GM21737 (cell line): ENCODE data around the gene STK25.
"Not testable (repeated sequence)": the region's sequence is repeated elsewhere in the genome, so short reads cannot be mapped to it uniquely, and the experiment has no call there.

Experiments
- ATAC-seq: cut with Tn5 transposase; IDR thresholded peaks from one replicate; pipeline ENCODE4 v1.9.1; 2021; ENCODE audit warnings: mild to moderate bottlenecking, moderate library complexity; ENCODE audit not compliant: unreplicated experiment

STK25 gene

GRCh38 chr2:241468476-241468781 lies 40.0 kb downstream of the STK25 start:
- ATAC-seq = no peak

DNA sequence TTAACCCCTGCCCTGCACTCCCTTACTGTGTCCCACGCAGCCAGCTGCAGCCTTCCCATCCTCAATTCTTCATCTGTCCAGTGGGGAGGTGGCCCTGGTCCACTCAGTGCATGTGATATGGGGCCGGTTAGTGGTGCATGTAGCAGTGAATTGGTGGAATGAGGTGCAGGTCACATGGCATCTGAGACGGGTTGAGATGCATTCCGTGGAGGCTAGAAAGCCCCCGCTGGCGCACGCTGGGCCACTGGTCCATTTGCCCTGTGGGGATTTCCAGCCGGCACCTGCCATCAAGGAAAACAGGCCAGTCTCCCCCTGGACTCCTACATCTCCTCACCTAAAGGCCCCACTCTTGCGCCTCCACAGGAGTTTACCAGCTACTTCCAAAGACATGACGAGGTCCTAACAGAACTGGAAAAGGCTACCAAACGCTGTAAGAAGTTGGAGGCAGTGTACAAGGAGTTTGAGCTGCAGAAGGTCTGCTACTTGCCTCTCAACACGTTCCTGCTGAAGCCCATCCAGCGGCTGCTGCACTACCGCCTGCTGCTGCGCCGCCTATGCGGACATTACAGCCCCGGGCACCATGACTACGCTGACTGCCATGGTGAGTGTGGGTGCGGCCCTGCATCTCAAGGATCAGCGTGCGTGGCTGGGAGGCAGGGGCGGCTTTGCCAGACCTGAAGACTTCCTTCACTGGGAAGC lies 40.5 kb downstream of the STK25 start:
- no peak for ATAC-seq

DNA sequence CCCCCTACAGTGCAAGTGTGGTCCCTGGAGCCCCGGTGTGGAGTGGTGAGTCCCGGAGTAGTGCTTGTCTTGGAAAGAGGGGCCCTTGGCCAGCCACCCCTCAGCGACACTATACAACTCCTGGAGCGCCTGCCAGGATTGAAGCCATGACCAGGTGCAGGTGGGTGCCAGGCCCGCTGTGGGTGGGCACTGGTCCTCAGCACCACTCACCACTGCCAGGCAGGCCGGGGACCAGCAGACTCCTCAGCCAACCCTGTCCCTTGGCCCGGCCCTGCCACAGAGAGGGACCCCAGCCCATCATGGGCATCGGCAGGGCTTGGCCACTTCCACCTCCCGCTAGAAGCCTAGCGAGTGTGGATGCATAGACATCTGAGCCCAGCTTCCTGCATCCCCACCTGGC lies 42.2 kb downstream of the STK25 start:
- no peak for ATAC-seq

- no peak for ATAC-seq
Measured at GRCh38 chr2:241465543-241465942, 42.8 kb downstream of the STK25 start.

DNA sequence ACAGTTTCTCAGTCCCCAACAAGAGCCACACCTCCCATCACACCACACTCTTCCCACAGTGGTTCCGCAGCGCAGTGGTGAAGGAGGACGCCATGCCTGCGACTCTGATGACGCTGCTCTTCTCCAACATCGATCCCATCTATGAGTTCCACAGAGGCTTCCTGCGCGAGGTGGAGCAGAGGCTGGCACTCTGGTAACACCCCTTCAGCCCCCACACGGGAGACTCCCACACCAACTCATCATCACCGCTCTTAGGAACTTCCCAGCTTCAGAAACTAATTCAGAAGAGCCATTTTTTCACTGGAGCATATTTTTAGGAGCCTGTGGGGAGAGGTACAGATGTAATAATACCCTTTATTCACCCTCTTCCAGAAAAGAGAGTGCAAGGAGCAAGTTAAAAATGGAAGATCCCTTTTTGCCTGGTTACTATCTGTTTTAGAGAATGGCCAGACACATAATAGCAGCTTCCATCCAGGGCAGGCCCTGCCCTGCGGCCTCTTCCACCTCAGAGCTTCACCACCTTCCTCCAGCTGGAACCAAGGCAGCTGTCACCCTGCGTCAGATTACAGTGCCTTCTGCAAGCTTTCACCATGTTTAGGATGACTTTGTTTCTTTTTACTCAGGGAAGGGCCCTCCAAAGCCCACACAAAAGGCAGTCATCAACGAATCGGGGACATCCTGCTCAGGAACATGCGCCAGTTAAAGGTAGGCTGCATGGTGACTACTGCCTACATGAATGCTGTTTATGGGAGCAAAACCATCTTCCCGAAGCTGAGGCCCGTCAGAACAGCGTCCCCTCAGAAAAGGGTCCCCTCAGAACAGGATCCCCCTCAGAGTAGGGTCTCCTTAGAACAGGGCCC lies 44.9 kb downstream of the STK25 start:
- no peak for ATAC-seq

DNA sequence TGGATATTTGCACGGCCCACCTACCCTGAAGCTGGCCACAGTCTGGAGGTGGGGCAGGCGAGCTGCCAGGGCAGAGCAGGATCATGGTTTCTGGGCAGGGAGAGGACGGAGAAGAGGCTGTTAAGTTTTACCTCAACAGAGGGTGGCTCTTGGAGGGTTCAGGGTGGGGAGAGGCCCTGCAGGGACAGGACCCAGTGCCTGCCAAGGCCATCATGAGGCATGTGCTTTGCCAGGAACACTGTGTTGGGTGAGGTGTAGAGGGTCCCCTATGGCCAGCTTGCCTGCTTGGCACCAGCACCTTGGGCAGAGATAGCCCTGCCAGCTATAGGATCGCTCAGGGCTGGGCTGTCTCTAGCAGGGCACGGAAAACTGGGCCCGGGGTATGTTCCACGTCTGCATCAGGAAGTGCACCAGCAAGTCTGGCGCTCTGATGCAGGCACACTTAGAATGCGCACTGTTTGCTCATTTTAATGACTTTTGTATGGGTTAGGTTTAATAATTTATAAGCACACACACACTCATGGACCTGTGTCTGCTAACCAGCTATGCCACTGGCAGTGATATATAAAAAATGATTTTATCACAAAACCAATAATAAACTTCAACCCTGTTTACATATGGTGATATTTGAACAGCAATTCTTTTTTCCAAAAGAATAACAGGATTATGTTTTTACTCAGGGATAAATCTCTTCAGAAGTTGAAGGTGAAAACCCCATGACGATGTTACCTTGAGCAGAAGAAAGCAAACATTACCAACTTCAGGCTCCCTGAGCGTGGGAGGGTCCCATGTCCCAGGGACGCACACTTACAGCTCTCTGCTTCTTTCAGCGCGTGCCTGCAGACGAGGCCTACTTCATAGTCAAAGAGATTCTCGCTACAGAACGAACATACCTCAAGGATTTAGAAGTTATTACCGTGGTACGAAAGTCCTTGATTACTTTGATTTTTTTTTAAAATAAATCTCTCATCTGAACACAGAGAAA lies 46.4 kb downstream of the STK25 start:
- ATAC-seq = no peak

- no peak for ATAC-seq
Measured at GRCh38 chr2:241460631-241461030, 47.8 kb downstream of the STK25 start.

DNA sequence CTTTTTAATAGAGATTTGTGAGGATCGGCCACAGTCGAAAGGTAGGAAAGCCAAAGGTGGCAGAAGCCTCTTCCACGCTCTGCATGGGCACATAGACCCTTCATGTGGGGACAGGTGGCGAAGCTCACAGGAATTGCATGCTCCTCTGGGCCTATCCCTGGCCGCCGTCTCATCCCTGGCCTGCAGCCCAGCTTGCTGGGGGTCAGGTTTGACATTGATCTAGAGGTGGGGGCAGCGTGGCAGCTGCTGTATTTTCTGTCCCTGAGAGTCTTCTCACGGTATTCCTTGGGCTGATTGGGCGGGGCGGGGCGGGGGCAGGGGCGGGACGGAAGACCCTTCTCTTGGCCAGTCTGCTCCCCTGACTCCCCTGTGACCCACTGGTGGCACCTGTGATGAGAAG lies 48.9 kb downstream of the STK25 start:
- ATAC-seq = no peak

- no peak for ATAC-seq
Measured at GRCh38 chr2:241458687-241459086, 49.7 kb downstream of the STK25 start.

GRCh38 chr2:241456546-241456945 lies 51.8 kb downstream of the STK25 start:
- no peak for ATAC-seq

DNA sequence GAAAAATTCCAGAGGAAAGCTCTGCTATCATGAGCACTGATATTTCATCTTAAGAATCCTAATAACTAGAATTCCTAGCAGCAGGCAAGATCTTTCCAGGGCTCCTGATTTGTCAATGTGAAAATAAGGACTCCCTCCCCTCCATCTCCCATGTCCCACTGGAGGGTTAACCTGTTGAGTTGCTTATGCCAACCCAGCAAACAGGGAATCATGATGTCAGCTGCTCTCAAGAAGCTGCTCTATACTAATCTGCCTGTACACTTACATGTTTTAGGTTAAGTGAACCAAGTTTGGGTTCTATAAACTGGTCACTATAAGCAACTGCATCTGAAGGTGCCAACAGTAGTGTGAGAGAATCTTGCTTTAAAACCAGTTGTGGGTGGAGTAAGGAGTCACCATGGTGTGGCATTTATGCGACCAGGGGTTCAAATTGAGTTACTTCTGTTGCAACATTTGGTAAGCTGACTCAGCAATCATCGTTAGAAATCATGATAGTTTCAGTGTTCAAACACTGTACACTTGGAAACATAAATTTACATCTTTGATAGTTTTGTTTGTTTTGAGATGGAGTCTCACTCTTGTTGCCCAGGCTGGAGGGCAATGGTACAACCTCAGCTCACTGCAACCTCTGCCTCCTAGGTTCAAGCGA lies 53.4 kb downstream of the STK25 start:
- no peak for ATAC-seq

GRCh38 chr2:241453919-241454318 lies 54.5 kb downstream of the STK25 start:
- ATAC-seq = not testable (repeated sequence)

- no peak for ATAC-seq
Measured at GRCh38 chr2:241451840-241452506, 56.4 kb downstream of the STK25 start.

- not testable (repeated sequence) for ATAC-seq
Measured at GRCh38 chr2:241450092-241450491, 58.3 kb downstream of the STK25 start.

DNA sequence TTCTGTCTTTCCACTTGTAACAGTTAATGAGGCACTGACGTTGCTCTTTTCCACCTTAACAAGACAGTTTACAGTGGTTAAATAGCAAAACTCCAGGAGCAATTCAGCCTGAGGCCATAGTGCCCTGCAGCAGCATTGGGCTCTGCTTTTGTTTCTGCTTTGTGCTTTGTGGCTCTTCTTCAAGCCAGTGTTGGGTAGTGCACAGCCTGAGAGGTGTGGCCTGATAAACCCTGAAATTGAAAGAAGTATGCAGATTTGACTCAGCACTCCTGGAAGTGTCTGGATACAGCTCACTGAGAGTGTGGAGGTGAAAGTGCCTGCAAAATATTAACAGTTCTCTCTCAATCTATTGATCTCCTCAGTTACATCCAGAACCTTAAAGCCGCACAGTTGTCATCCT lies 63.0 kb downstream of the STK25 start:
- no peak for ATAC-seq

DNA sequence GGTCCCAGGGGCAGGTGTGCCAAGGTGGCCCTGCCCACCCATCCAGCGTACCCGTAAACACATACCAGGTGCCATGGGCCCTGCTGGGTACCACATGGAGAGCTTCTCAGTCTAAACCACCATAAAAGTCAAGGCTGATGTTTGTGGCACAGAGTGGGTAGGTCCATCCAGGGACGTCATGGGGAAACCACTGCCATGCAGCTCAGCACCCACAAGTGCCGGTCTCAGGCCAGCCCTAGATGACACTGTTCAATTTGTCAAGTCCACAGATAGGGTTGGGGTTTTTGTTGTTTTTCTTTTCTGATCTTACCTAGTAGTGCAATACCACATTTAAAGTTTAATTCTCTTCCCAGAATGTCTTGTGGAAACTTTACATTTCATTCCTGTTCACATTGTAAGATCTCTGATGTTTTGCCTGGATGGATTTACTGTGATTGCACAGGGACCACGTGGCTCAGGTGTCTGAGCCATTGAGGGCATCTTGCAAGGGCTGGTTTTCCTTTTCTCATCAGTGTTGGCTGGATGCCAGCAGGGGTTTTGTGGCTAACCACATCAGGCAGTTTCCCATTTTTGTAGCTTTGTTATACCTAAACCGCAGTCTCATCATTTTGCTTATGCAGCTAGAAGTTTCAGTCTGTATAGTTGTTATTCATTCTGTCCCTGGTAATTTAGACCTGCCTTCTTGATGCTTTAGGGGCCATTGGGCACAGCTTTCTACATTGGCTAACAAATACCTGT lies 64.7 kb downstream of the STK25 start:
- ATAC-seq = no peak
